Measurements from ENCODE around the gene DST.

DNA sequence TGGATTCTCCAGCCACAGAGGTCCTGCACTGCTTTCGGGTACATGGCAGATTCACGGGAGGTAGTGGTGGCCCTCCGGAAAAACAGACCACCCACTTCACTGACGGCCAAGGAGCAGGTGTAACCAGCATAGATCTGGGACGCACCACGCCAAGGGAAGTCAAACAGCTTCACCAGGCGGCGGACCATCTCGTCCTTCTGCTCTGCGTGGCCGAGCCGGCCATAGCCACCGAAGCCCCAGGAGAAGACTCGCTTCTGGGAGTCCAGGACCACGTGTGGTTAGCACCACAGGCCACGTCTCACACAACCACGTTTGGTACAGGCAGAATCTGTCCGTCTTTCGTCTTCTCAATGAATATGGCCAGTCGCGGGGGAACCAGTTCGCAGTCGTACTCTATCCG is 210.5 kb downstream of the DST start:
- TF ChIP-seq, protein P1, sequence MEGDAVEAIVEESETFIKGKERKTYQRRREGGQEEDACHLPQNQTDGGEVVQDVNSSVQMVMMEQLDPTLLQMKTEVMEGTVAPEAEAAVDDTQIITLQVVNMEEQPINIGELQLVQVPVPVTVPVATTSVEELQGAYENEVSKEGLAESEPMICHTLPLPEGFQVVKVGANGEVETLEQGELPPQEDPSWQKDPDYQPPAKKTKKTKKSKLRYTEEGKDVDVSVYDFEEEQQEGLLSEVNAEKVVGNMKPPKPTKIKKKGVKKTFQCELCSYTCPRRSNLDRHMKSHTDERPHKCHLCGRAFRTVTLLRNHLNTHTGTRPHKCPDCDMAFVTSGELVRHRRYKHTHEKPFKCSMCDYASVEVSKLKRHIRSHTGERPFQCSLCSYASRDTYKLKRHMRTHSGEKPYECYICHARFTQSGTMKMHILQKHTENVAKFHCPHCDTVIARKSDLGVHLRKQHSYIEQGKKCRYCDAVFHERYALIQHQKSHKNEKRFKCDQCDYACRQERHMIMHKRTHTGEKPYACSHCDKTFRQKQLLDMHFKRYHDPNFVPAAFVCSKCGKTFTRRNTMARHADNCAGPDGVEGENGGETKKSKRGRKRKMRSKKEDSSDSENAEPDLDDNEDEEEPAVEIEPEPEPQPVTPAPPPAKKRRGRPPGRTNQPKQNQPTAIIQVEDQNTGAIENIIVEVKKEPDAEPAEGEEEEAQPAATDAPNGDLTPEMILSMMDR (IDR thresholded peaks at IDR 0.05) = no peak
- TF ChIP-seq EZH2phosphoT487 (IDR thresholded peaks at IDR 0.05) = no peak
